Mammary epithelial cell (primary cell): Measurements from ENCODE around the gene DAPK3.

Source experiments
- CTCF ChIP-seq, 2 donors: IDR thresholded peaks in 1 of 2; conservative IDR thresholded peaks in 1 of 2; 2 replicates each; pipeline ENCODE4 v1.5.1; 2011 to 2012; ENCODE audit warnings: inconsistent platforms in 2 of 2, low read length in 2 of 2, mild to moderate bottlenecking in 2 of 2, control low read depth in 1 of 2, low read depth in 1 of 2; ENCODE audit not compliant: insufficient read depth in 1 of 2; ENCODE audit errors: extremely low read depth in 1 of 2
- EZH2 ChIP-seq: IDR thresholded peaks from 2 replicates; pipeline ENCODE4 v1.6.1; 2012; ENCODE audit warnings: low read length, inconsistent platforms, borderline replicate concordance

GRCh38 chr19:3970313-3970807, 539 bp downstream of the DAPK3 start:
- TF ChIP-seq CTCF (conservative IDR thresholded peaks at IDR 0.05 in 1 of 2, IDR thresholded peaks at IDR 0.05 in 1 of 2; ENCODE audit: extremely low read depth in 1 of 2, insufficient read depth in 1 of 2, low read depth in 1 of 2, low read length in 2 of 2) (no peak), EZH2 (no peak)
